GM12878 (cell line): Measurements from ENCODE around the gene COX15. TPM values are rescaled to one million over a fixed set of nuclear protein-coding genes. Genes with fewer than 3 reads are reported as not detected.

Source experiments
- CBFB ChIP-seq: IDR thresholded peaks from 2 replicates; pipeline ENCODE4 v1.6.1; 2016; ENCODE audit warnings: antibody characterized with exemption, low read depth
- CREB1 ChIP-seq: IDR thresholded peaks from 2 replicates; pipeline ENCODE4 v1.6.1; 2012; ENCODE audit warnings: low read depth, mild to moderate bottlenecking, inconsistent platforms
- EGR1 ChIP-seq, 2 experiments: IDR thresholded peaks; 1 replicate in 1 of 2; 2 replicates in 1 of 2; pipeline ENCODE4 v1.6.1; 2011 to 2012; ENCODE audit warnings: low read depth in 2 of 2, low read length in 2 of 2, borderline replicate concordance in 1 of 2, mild to moderate bottlenecking in 1 of 2, moderate library complexity in 1 of 2
- IRF5 ChIP-seq: fragments of 450-650 bp; IDR thresholded peaks from 2 replicates; pipeline ENCODE4 v1.6.1; 2017; ENCODE audit warnings: borderline replicate concordance
- KDM1A ChIP-seq: fragments of 200-600 bp; sonication (generic); IDR thresholded peaks from 2 replicates; pipeline ENCODE4 v1.6.1; 2016; ENCODE audit warnings: borderline replicate concordance
- KLF5 ChIP-seq: fragments of 450-650 bp; IDR thresholded peaks from 2 replicates; pipeline ENCODE4 v1.6.1; 2014; ENCODE audit warnings: mild to moderate bottlenecking; ENCODE audit not compliant: partially characterized antibody
- MEF2A ChIP-seq: IDR thresholded peaks from 2 replicates; pipeline ENCODE4 v1.6.1; 2011; ENCODE audit warnings: low read depth, mild to moderate bottlenecking, low read length, moderate library complexity; ENCODE audit not compliant: insufficient read depth
- NFYA ChIP-seq: IDR thresholded peaks from 2 replicates; pipeline ENCODE4 v1.6.1; 2011; ENCODE audit warnings: low read depth, mild to moderate bottlenecking, low read length, improper control_type of control experiment, borderline replicate concordance
- NR2F1 ChIP-seq: fragments of 450-650 bp; conservative IDR thresholded peaks from 2 replicates; pipeline ENCODE4 v1.6.1; 2017; ENCODE audit warnings: mild to moderate bottlenecking
- PML ChIP-seq: IDR thresholded peaks from 2 replicates; pipeline ENCODE4 v1.6.1; 2012; ENCODE audit warnings: low read length, inconsistent platforms
- POU2F2 ChIP-seq: IDR thresholded peaks from 3 replicates; pipeline ENCODE4 v1.6.1; 2011; ENCODE audit warnings: low read depth, mild to moderate bottlenecking, low read length, borderline replicate concordance
- RB1 ChIP-seq: fragments of 450-650 bp; formaldehyde crosslinking; IDR thresholded peaks from 2 replicates; pipeline ENCODE4 v1.6.1; 2017; ENCODE audit warnings: mild to moderate bottlenecking, borderline replicate concordance
- RCOR1 ChIP-seq: conservative IDR thresholded peaks from 2 replicates; pipeline ENCODE4 v1.6.1; 2012; ENCODE audit warnings: low read depth, low read length, improper control_type of control experiment
- SIN3A ChIP-seq: IDR thresholded peaks from 2 replicates; pipeline ENCODE4 v1.6.1; 2012; ENCODE audit warnings: low read depth, low read length, improper control_type of control experiment
- SP1 ChIP-seq: IDR thresholded peaks from one replicate; pipeline ENCODE4 v1.6.1; 2011; ENCODE audit warnings: low read depth, low read length
- SRF ChIP-seq, 2 experiments: IDR thresholded peaks; 2 replicates each; pipeline ENCODE4 v1.6.1; 2011; ENCODE audit warnings: low read depth in 2 of 2, low read length in 2 of 2, mild to moderate bottlenecking in 1 of 2, moderate library complexity in 1 of 2
- STAT3 ChIP-seq: IDR thresholded peaks from 2 replicates; pipeline ENCODE4 v1.6.1; 2011; ENCODE audit warnings: low read depth, low read length, improper control_type of control experiment
- TCF12 ChIP-seq: IDR thresholded peaks from 2 replicates; pipeline ENCODE4 v1.6.1; 2011; ENCODE audit warnings: low read depth, mild to moderate bottlenecking, low read length
- TCF3 ChIP-seq: IDR thresholded peaks from 2 replicates; pipeline ENCODE4 v1.6.1; 2012; ENCODE audit warnings: low read depth, mild to moderate bottlenecking, low read length, borderline replicate concordance; ENCODE audit not compliant: insufficient read depth
- ZNF207 ChIP-seq: fragments of 450-650 bp; IDR thresholded peaks from 2 replicates; pipeline ENCODE4 v1.6.1; 2014; ENCODE audit warnings: antibody characterized with exemption, mild to moderate bottlenecking, borderline replicate concordance
- ZNF217 ChIP-seq: fragments of 450-650 bp; IDR thresholded peaks from 2 replicates; pipeline ENCODE4 v1.6.1; 2017; ENCODE audit warnings: antibody characterized with exemption, mild to moderate bottlenecking
- polyA plus RNA-seq, 11 experiments: library from polyadenylated mRNA; depleted of rRNA in 4 of 11; unstranded in 6 of 11; stranded (reverse) in 5 of 11; fragments of >200 nt; fragmentation: Nextera tagmentation in 4 of 11; fragmentation: Illumina TruSeq in 1 of 11; extraction: Ambion mirVana in 4 of 11; extraction: Trizol in 1 of 11; gene quantifications; 1 replicate in 1 of 11; 2 replicates in 10 of 11; pipeline versions ENCODE4 v1.2.1 to v1.2.3, GENCODE V29; 2011 to 2016; ENCODE audit warnings: inconsistent platforms in 2 of 11, missing spikeins in 2 of 11, low read depth in 1 of 11
- total RNA-seq, 4 experiments: library from RNA; depleted of rRNA in 3 of 4; stranded (reverse); fragments of >200 nt in 3 of 4; fragmentation: Illumina TruSeq in 1 of 4; extraction: Trizol in 1 of 4; gene quantifications; 2 replicates each; pipeline versions ENCODE4 v1.2.1 to v1.2.3, GENCODE V29; 2013 to 2021
- TF ChIP-seq, protein P1 (sequence below): IDR thresholded peaks from 2 replicates; pipeline ENCODE4 v1.6.1; 2012; ENCODE audit warnings: low read length, inconsistent platforms
- TF ChIP-seq, protein P2 (sequence below): fragments of 450-650 bp; IDR thresholded peaks from 2 replicates; pipeline ENCODE4 v1.6.1; 2017; ENCODE audit warnings: mild to moderate bottlenecking, moderate library complexity
- TF ChIP-seq, protein P3 (sequence below): fragments of 450-650 bp; IDR thresholded peaks from 2 replicates; pipeline ENCODE4 v1.6.1; 2014; ENCODE audit warnings: mild to moderate bottlenecking

COX15 gene
- total and polyA plus RNA-seq, 10 of the 15 experiments (the other 5 are each of a cell fraction or from before 2014, with no cell fraction given), result 30.2 to 50.7 (median 38.3) TPM

GRCh38 chr10:99709480-99710229 lies 22.3 kb downstream of the COX15 start (continued):
- TF ChIP-seq IRF5, result no peak
- TF ChIP-seq MEF2A, result peak; percentile 85
- TF ChIP-seq, protein P1, sequence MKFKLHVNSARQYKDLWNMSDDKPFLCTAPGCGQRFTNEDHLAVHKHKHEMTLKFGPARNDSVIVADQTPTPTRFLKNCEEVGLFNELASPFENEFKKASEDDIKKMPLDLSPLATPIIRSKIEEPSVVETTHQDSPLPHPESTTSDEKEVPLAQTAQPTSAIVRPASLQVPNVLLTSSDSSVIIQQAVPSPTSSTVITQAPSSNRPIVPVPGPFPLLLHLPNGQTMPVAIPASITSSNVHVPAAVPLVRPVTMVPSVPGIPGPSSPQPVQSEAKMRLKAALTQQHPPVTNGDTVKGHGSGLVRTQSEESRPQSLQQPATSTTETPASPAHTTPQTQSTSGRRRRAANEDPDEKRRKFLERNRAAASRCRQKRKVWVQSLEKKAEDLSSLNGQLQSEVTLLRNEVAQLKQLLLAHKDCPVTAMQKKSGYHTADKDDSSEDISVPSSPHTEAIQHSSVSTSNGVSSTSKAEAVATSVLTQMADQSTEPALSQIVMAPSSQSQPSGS, result peak; percentile 89
- TF ChIP-seq, protein P2, sequence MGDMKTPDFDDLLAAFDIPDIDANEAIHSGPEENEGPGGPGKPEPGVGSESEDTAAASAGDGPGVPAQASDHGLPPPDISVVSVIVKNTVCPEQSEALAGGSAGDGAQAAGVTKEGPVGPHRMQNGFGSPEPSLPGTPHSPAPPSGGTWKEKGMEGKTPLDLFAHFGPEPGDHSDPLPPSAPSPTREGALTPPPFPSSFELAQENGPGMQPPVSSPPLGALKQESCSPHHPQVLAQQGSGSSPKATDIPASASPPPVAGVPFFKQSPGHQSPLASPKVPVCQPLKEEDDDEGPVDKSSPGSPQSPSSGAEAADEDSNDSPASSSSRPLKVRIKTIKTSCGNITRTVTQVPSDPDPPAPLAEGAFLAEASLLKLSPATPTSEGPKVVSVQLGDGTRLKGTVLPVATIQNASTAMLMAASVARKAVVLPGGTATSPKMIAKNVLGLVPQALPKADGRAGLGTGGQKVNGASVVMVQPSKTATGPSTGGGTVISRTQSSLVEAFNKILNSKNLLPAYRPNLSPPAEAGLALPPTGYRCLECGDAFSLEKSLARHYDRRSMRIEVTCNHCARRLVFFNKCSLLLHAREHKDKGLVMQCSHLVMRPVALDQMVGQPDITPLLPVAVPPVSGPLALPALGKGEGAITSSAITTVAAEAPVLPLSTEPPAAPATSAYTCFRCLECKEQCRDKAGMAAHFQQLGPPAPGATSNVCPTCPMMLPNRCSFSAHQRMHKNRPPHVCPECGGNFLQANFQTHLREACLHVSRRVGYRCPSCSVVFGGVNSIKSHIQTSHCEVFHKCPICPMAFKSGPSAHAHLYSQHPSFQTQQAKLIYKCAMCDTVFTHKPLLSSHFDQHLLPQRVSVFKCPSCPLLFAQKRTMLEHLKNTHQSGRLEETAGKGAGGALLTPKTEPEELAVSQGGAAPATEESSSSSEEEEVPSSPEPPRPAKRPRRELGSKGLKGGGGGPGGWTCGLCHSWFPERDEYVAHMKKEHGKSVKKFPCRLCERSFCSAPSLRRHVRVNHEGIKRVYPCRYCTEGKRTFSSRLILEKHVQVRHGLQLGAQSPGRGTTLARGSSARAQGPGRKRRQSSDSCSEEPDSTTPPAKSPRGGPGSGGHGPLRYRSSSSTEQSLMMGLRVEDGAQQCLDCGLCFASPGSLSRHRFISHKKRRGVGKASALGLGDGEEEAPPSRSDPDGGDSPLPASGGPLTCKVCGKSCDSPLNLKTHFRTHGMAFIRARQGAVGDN, result no peak
- TF ChIP-seq SIN3A, result no peak
- 0 out of 2 replicates have a peak, but pooled peaks have one; percentile 18 for TF ChIP-seq CBFB
- TF ChIP-seq STAT3, result no peak
- TF ChIP-seq NR2F1, result no peak
- TF ChIP-seq EGR1 (IDR thresholded peaks at IDR 0.05; ENCODE audit: borderline replicate concordance in 1 of 2, low read depth in 2 of 2, low read length in 2 of 2), result no peak
- no peak for TF ChIP-seq TCF3
- TF ChIP-seq KDM1A, result no peak
- TF ChIP-seq, protein P3, sequence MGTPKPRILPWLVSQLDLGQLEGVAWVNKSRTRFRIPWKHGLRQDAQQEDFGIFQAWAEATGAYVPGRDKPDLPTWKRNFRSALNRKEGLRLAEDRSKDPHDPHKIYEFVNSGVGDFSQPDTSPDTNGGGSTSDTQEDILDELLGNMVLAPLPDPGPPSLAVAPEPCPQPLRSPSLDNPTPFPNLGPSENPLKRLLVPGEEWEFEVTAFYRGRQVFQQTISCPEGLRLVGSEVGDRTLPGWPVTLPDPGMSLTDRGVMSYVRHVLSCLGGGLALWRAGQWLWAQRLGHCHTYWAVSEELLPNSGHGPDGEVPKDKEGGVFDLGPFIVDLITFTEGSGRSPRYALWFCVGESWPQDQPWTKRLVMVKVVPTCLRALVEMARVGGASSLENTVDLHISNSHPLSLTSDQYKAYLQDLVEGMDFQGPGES, result no peak
- no peak for TF ChIP-seq SP1
- TF ChIP-seq SRF (IDR thresholded peaks at IDR 0.05; ENCODE audit: low read depth in 2 of 2, low read length in 2 of 2), result no peak
- no peak for TF ChIP-seq RCOR1
- TF ChIP-seq KLF5, result no peak
- no peak for TF ChIP-seq ZNF207
- TF ChIP-seq RB1, result no peak
- TF ChIP-seq TCF12, result no peak
- peak; percentile 57; the same call in 1 of the 2 replicates for TF ChIP-seq PML
- TF ChIP-seq ZNF217, result no peak
- TF ChIP-seq NFYA, result no peak
- TF ChIP-seq POU2F2, result no peak
- peak; percentile 41; the same call in 1 of the 2 replicates for TF ChIP-seq CREB1
